K562 (cell line): ENCODE data around the gene MRPL52. TPM values are rescaled to one million over a fixed set of nuclear protein-coding genes. Genes with fewer than 3 reads are reported as not detected.

Experiments
- ATAC-seq: fragments of 200-7000 bp; cut with Tn5 transposase; 3 replicates; pipeline ENCODE4 v1.9.1; 2020; ENCODE audit warnings: moderate library complexity
- BruUV-seq: library from RNA; stranded (reverse); fragments of 400-500 nt; replicated peaks from 2 replicates; lab custom pipeline; 2021; lab: Mats Ljungman, UMichigan
- CTCF ChIA-PET: fragments of 300-600 bp; formaldehyde crosslinking; extraction: SDS; loops from one replicate; lab custom pipeline; 2021; ENCODE audit warnings: low intra/inter-chr PET ratio; lab: Yijun Ruan, JAX
- POLR2A ChIA-PET: fragments of 300-600, 350-650 bp; sonication (Branson Sonifier 250); formaldehyde crosslinking; extraction: SDS; loops from one replicate; lab custom pipeline; 2021; ENCODE audit warnings: antibody characterized with exemption, inconsistent platforms; lab: Yijun Ruan, JAX
- DNase-seq, 4 experiments: peaks; one replicate each; pipeline versions ENCODE4 v3.0.0 to v3.0.0-alpha.2; 2011 to 2018; ENCODE audit warnings: low spot score in 3 of 4, mixed read lengths in 3 of 4; ENCODE audit errors: extremely low read depth in 1 of 4
- FAIRE-seq: peaks from 2 replicates; lab custom pipeline; 2011; peaks lifted over from hg19 to GRCh38; lab: Jason Lieb, UNC
- H2AFZ ChIP-seq: 2 replicates; pipeline ENCODE4 v1.6.0; 2011; ENCODE audit warnings: low read depth, low read length, control low read depth, inconsistent platforms
- H3K27ac ChIP-seq: fragments of 200-600 bp; 3 replicates; pipeline ENCODE4 v1.8.0; 2011; ENCODE audit warnings: low read depth, mild to moderate bottlenecking, control low read depth, inconsistent platforms, low read length, moderate library complexity, mixed read lengths; ENCODE audit errors: extremely low read depth
- H3K27me3 ChIP-seq, 2 experiments: fragments of 300-600 bp in 1 of 2; 2 replicates in 1 of 2; 3 replicates in 1 of 2; pipeline versions ENCODE4 v1.6.0 to v1.8.0; 2011; ENCODE audit warnings: inconsistent platforms in 2 of 2, low read length in 2 of 2, mild to moderate bottlenecking in 1 of 2, mixed read lengths in 1 of 2, moderate library complexity in 1 of 2; ENCODE audit not compliant: control insufficient read depth in 2 of 2, insufficient read depth in 2 of 2
- H3K36me3 ChIP-seq: fragments of 300-600 bp; 3 replicates; pipeline ENCODE4 v1.8.0; 2011; ENCODE audit warnings: mild to moderate bottlenecking, low read length, inconsistent platforms; ENCODE audit not compliant: control insufficient read depth, insufficient read depth
- H3K4me1 ChIP-seq, 2 experiments: fragments of 200-600 bp in 1 of 2; replicated peaks in 1 of 2; 2 replicates in 1 of 2; 3 replicates in 1 of 2; pipeline versions ENCODE4 v1.5.1 to v1.8.0; 2011; ENCODE audit warnings: inconsistent platforms in 2 of 2, low read length in 2 of 2, mild to moderate bottlenecking in 1 of 2, mixed read lengths in 1 of 2, moderate library complexity in 1 of 2; ENCODE audit not compliant: control insufficient read depth in 2 of 2, insufficient read depth in 2 of 2
- H3K4me2 ChIP-seq: 2 replicates; pipeline ENCODE4 v1.6.1; 2011; ENCODE audit warnings: low read length, control low read depth, inconsistent platforms, mixed read lengths; ENCODE audit not compliant: insufficient read depth
- H3K4me3 ChIP-seq: fragments of 200-600 bp; sonication (generic), shearing (Covaris generic); 2 replicates; pipeline ENCODE4 v1.5.1; 2016; ENCODE audit warnings: control low read depth, inconsistent platforms
- H3K79me2 ChIP-seq: fragments of 200-600 bp; 3 replicates; pipeline ENCODE4 v1.8.0; 2011; ENCODE audit warnings: low read length, inconsistent platforms; ENCODE audit not compliant: control insufficient read depth, insufficient read depth
- H3K9ac ChIP-seq, 2 experiments: 2 replicates each; pipeline versions ENCODE4 v1.6.0 to v1.6.1; 2011; ENCODE audit warnings: low read depth in 2 of 2, low read length in 2 of 2, control low read depth in 1 of 2, inconsistent platforms in 1 of 2, mild to moderate bottlenecking in 1 of 2, mixed read lengths in 1 of 2; ENCODE audit not compliant: insufficient read depth in 1 of 2
- H3K9me1 ChIP-seq: one replicate; pipeline ENCODE4 v1.6.0; 2011; ENCODE audit warnings: inconsistent platforms, mild to moderate bottlenecking, low read length, moderate library complexity; ENCODE audit not compliant: control insufficient read depth, insufficient read depth
- H3K9me3 ChIP-seq: replicated peaks from 2 replicates; pipeline ENCODE4 v1.5.1; 2011; ENCODE audit warnings: low read depth, low read length, inconsistent platforms; ENCODE audit not compliant: control insufficient read depth, insufficient read depth
- H4K20me1 ChIP-seq: replicated peaks from 2 replicates; pipeline ENCODE4 v1.6.1; 2011; ENCODE audit warnings: low read length, inconsistent platforms, mixed read lengths; ENCODE audit not compliant: control insufficient read depth, insufficient read depth
- CBFA2T2 ChIP-seq: fragments of 450-650 bp; conservative IDR thresholded peaks from 2 replicates; pipeline ENCODE4 v1.6.1; 2017; ENCODE audit warnings: mild to moderate bottlenecking
- DPF2 ChIP-seq: fragments of 450-650 bp; IDR thresholded peaks from 2 replicates; pipeline ENCODE4 v1.6.1; 2016
- HMG20B ChIP-seq: fragments of 250-450 bp; sonication (Bioruptor Pico); IDR thresholded peaks from 2 replicates; pipeline ENCODE4 v1.5.0; 2021; ENCODE audit warnings: mild to moderate bottlenecking
- HSF4 ChIP-seq: fragments of 250-450 bp; sonication (Bioruptor Pico); IDR thresholded peaks from 2 replicates; pipeline ENCODE4 v2.1.2; 2022; ENCODE audit warnings: mild to moderate bottlenecking, moderate library complexity, borderline replicate concordance
- KAT2B ChIP-seq: IDR thresholded peaks from one replicate; pipeline ENCODE4 v1.6.1; 2012; ENCODE audit warnings: low read depth, mild to moderate bottlenecking, control low read depth, inconsistent platforms, low read length, moderate library complexity
- NCOA2 ChIP-seq, 2 experiments: fragments of 450-650 bp; IDR thresholded peaks; 2 replicates each; pipeline ENCODE4 v1.6.1; 2018; ENCODE audit warnings: mild to moderate bottlenecking in 2 of 2, moderate library complexity in 1 of 2; ENCODE audit not compliant: partially characterized antibody in 2 of 2
- PHB ChIP-seq: fragments of 250-450 bp; sonication (Bioruptor Pico); IDR thresholded peaks from 2 replicates; pipeline ENCODE4 v1.5.0; 2021
- PRPF4 ChIP-seq: fragments of 200-400 bp; formaldehyde crosslinking; IDR thresholded peaks from one replicate; pipeline ENCODE4 v1.6.1; 2017; ENCODE audit warnings: low read length, low read depth, mild to moderate bottlenecking; ENCODE audit not compliant: insufficient read depth, poor library complexity, severe bottlenecking
- THRAP3 ChIP-seq: fragments of 450-650 bp; IDR thresholded peaks from 2 replicates; pipeline ENCODE4 v1.6.1; 2016; ENCODE audit warnings: mild to moderate bottlenecking, inconsistent platforms, borderline replicate concordance
- WGBS: fragments of 100-300 bp; shearing (Covaris generic); methylation state at CpG from one replicate; pipeline ENCODE4 v1.1.6; 2016; ENCODE audit warnings: low coverage, mixed read lengths; ENCODE audit not compliant: insufficient coverage; ENCODE audit errors: missing lambda C conversion rate; 5-methylcytosine and 5-hydroxymethylcytosine counted together
- in situ Hi-C: fragments of 300-500 bp; cut with MboI; formaldehyde crosslinking; loops from 4 replicates; pipeline ENCODE4 v1.15.0; 2018; ENCODE audit warnings: inconsistent platforms, mixed read lengths
- intact Hi-C: fragments of 100-400 bp; cut with micrococcal nuclease; formaldehyde crosslinking; loops from 2 replicates; pipeline ENCODE4 v1.14.2; 2022
- polyA plus RNA-seq, 8 experiments: library from polyadenylated mRNA; depleted of rRNA in 4 of 8; stranded (reverse) in 5 of 8; unstranded in 3 of 8; fragments of >200 nt; fragmentation: Nextera tagmentation in 2 of 8; fragmentation: Illumina TruSeq in 1 of 8; extraction: Ambion mirVana in 2 of 8; extraction: Trizol in 1 of 8; gene quantifications; 2 replicates each; pipeline versions ENCODE4 v1.2.1 to v1.2.3, GENCODE V29; 2011 to 2014; ENCODE audit warnings: inconsistent platforms in 1 of 8, missing spikeins in 1 of 8
- total RNA-seq, 7 experiments: library from RNA; depleted of rRNA in 6 of 7; stranded (reverse); fragments of >200 nt in 6 of 7; fragmentation: Illumina TruSeq in 2 of 7; extraction: Trizol in 2 of 7; gene quantifications; 2 replicates each; pipeline versions ENCODE4 v1.2.1 to v1.2.3, GENCODE V29; 2011 to 2021; ENCODE audit warnings: low replicate concordance in 1 of 7
- TF ChIP-seq, protein P1 (sequence below): fragments of 250-450 bp; sonication (Bioruptor Pico); IDR thresholded peaks from 2 replicates; pipeline ENCODE4 v1.5.0; 2021
- TF ChIP-seq, protein P2 (sequence below): IDR thresholded peaks from 3 replicates; pipeline ENCODE4 v1.6.1; 2011; ENCODE audit warnings: borderline replicate concordance, mild to moderate bottlenecking; ENCODE audit not compliant: insufficient read length, insufficient read depth
- TF ChIP-seq, protein P3 (sequence below): fragments of 450-650 bp; formaldehyde crosslinking; IDR thresholded peaks from 2 replicates; pipeline ENCODE4 v1.4.0; 2020; ENCODE audit warnings: mild to moderate bottlenecking, mixed read lengths

MRPL52 gene
- total and polyA plus RNA-seq, 9 of the 15 experiments (the other 6 are each of a cell fraction or from before 2014, with no cell fraction given), result 56.5 to 213 (median 168) TPM

DNA sequence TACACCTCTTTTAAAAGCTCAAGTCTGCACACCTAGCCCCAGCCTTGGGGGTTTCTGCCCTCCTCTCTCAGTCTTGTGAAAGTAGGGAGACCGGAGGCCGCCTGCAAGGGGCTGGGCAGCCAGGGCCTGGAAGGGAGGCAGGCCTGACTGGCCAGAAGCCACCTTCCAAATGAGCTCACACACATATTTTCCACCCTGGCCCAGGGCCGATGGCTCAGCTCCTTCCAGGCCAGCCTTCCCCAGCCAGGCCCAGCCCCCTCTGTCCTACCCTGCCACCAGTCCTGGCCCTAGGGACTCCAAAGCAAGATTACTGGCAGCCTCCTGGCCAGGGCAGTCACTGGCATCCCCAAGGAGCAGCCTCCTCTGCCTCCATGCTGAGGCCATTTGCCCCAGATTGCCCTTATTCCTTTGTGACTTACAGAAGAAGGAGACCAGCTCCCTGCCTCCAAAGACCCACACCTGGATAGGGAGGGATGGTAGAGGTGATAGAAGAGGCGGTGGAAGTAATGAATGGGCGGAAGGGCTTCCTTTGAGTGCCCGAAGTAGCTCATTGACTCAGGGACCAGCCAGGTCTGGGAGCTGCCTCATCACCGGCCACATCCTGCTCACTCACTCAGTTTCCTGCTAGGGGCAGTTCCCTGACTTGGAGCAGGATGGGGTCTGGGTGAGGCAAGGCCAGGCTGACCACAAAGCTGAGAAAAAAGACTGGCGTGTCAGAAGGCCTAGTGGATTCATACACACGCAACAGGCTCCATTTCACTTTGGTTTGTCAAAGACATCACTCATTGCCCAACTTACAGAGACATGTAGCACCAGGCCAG, 21.5 kb downstream of the MRPL52 start:
- intact Hi-C loops, result no loop called here
- Histone ChIP-seq H4K20me1 (no peaks in the 10 kb centered on the region), H3K9me3 (no peaks in the 10 kb centered on the region), H3K36me3 (no peaks in the 10 kb centered on the region), H3K4me3 (no peak overlapping the region), H3K4me2 (no peak overlapping the region), H3K27ac (no peak overlapping the region), H3K4me1 (peaks cover 5 to 31% of the 10 kb centered on the region in 2 experiments; a peak in 3 of 5 replicates), H3K79me2 (no peaks in the 10 kb centered on the region), H3K27me3 (no peaks in the 10 kb centered on the region), H3K9ac (0 out of 4 replicates have a peak overlapping the region, but pooled peaks of 1 of the 2 experiments have one; percentile 43), H3K9me1 (no peaks in the 10 kb centered on the region), H2AFZ (no peak overlapping the region)
- POLR2A ChIA-PET, result interaction anchor here (0.6 to 1.9 kb wide), 5 partner anchors 12 to 104 kb away, joined by 4 to 9 read pairs (median 4); partner anchors contain the start of gene OXA1L
- no TSS peak for BruUV-seq
- CTCF ChIA-PET, result interaction anchor here (0.6 to 4.3 kb wide), 6 partner anchors 9 to 293 kb away, joined by 3 to 68 read pairs (median 24); no protein-coding TSS in a partner anchor
- 72% methylated on average over 8 of the region's 9 CpGs for WGBS
- TF ChIP-seq PRPF4 (no peak), HSF4 (CRISPR knock-in tag) (no peak), HMG20B (CRISPR knock-in tag) (no peak), DPF2 (no peak), NCOA2 (IDR thresholded peaks at IDR 0.05; ENCODE audit: partially characterized antibody in 2 of 2) (no peak), KAT2B (no peak), THRAP3 (no peak), CBFA2T2 (no peak), PHB (CRISPR knock-in tag) (no peak)
- TF ChIP-seq, protein P1, sequence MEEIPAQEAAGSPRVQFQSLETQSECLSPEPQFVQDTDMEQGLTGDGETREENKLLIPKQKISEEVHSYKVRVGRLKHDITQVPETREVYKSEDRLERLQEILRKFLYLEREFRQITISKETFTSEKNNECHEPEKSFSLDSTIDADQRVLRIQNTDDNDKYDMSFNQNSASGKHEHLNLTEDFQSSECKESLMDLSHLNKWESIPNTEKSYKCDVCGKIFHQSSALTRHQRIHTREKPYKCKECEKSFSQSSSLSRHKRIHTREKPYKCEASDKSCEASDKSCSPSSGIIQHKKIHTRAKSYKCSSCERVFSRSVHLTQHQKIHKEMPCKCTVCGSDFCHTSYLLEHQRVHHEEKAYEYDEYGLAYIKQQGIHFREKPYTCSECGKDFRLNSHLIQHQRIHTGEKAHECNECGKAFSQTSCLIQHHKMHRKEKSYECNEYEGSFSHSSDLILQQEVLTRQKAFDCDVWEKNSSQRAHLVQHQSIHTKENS (CRISPR knock-in tag), result no peak
- TF ChIP-seq, protein P2, sequence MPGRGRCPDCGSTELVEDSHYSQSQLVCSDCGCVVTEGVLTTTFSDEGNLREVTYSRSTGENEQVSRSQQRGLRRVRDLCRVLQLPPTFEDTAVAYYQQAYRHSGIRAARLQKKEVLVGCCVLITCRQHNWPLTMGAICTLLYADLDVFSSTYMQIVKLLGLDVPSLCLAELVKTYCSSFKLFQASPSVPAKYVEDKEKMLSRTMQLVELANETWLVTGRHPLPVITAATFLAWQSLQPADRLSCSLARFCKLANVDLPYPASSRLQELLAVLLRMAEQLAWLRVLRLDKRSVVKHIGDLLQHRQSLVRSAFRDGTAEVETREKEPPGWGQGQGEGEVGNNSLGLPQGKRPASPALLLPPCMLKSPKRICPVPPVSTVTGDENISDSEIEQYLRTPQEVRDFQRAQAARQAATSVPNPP, result no peak
- TF ChIP-seq, protein P3, sequence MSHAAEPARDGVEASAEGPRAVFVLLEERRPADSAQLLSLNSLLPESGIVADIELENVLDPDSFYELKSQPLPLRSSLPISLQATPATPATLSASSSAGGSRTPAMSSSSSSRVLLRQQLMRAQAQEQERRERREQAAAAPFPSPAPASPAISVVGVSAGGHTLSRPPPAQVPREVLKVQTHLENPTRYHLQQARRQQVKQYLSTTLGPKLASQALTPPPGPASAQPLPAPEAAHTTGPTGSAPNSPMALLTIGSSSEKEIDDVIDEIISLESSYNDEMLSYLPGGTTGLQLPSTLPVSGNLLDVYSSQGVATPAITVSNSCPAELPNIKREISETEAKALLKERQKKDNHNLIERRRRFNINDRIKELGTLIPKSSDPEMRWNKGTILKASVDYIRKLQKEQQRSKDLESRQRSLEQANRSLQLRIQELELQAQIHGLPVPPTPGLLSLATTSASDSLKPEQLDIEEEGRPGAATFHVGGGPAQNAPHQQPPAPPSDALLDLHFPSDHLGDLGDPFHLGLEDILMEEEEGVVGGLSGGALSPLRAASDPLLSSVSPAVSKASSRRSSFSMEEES (CRISPR knock-in tag), result no peak
- ATAC-seq, result no peak
- in situ Hi-C loops, result no loop called here
- no peak for DNase-seq
- FAIRE-seq, result no peak
